SK-N-SH (cell line): ENCODE data around the gene CRTC2. TPM values are rescaled to one million over a fixed set of nuclear protein-coding genes. Genes with fewer than 3 reads are reported as not detected.

Source experiments
- CTCF ChIA-PET: fragments of 300-600, 350-600 bp; formaldehyde crosslinking; extraction: SDS; loops from one replicate; lab custom pipeline; 2021; lab: Yijun Ruan, JAX
- POLR2A ChIA-PET: fragments of 350-600 bp; sonication (Branson Sonifier 250); formaldehyde crosslinking; extraction: SDS; loops from one replicate; lab custom pipeline; 2020; ENCODE audit warnings: antibody characterized with exemption, inconsistent platforms; lab: Yijun Ruan, JAX
- DNase-seq: peaks from one replicate; pipeline ENCODE4 v3.0.0; 2012
- H2AFZ ChIP-seq: fragments of 200-600 bp; sonication (generic); 2 replicates; pipeline ENCODE4 v1.8.1; 2016; ENCODE audit warnings: antibody characterized with exemption, mild to moderate bottlenecking, low read depth
- H3F3A ChIP-seq: fragments of 200-600 bp; sonication (generic); replicated peaks from 2 replicates; pipeline ENCODE3; 2016; ENCODE audit warnings: antibody characterized with exemption, mild to moderate bottlenecking; ENCODE audit not compliant: insufficient read depth
- H3K27ac ChIP-seq, 2 experiments: fragments of 200-500 bp in 1 of 2; fragments of 200-600 bp in 1 of 2; sonication (Bioruptor generic) in 1 of 2; sonication (generic), shearing (Covaris generic) in 1 of 2; 2 replicates each; pipeline versions ENCODE4 v1.5.1 to v1.6.1; 2014 to 2016; ENCODE audit warnings: low read depth in 2 of 2, inconsistent platforms in 1 of 2, low read length in 1 of 2, mild to moderate bottlenecking in 1 of 2, mixed read lengths in 1 of 2
- H3K27me3 ChIP-seq: fragments of 200-600 bp; sonication (generic), shearing (Covaris generic); 2 replicates; pipeline ENCODE4 v1.6.1; 2016; ENCODE audit warnings: mixed run types; ENCODE audit not compliant: insufficient read depth
- H3K36me3 ChIP-seq, 2 experiments: fragments of 200-500 bp in 1 of 2; fragments of 200-600 bp in 1 of 2; sonication (Bioruptor generic) in 1 of 2; sonication (generic) in 1 of 2; replicated peaks in 1 of 2; 2 replicates each; pipeline versions ENCODE3 to v1.5.1; 2014 to 2016; ENCODE audit warnings: low read length in 1 of 2, mild to moderate bottlenecking in 1 of 2; ENCODE audit not compliant: insufficient read depth in 2 of 2, control insufficient read depth in 1 of 2
- H3K4me1 ChIP-seq, 2 experiments: fragments of 200-500 bp in 1 of 2; fragments of 200-600 bp in 1 of 2; sonication (Bioruptor generic) in 1 of 2; sonication (generic), shearing (Covaris generic) in 1 of 2; 2 replicates each; pipeline versions ENCODE4 v1.5.1 to v1.6.1; 2014 to 2016; ENCODE audit warnings: low read depth in 1 of 2, low read length in 1 of 2, mixed run types in 1 of 2; ENCODE audit not compliant: insufficient read depth in 2 of 2, control insufficient read depth in 1 of 2
- H3K4me2 ChIP-seq: fragments of 200-600 bp; sonication (generic), shearing (Covaris generic); 2 replicates; pipeline ENCODE4 v1.6.1; 2017; ENCODE audit warnings: mixed run types
- H3K4me3 ChIP-seq, 2 experiments: fragments of 200-500 bp in 1 of 2; fragments of 200-600 bp in 1 of 2; sonication (Bioruptor generic) in 1 of 2; sonication (generic), shearing (Covaris generic) in 1 of 2; 2 replicates each; pipeline versions ENCODE4 v1.5.1 to v1.8.1; 2014 to 2016; ENCODE audit warnings: low read depth in 2 of 2, inconsistent platforms in 1 of 2, low read length in 1 of 2, mild to moderate bottlenecking in 1 of 2, mixed read lengths in 1 of 2, moderate library complexity in 1 of 2
- H3K79me2 ChIP-seq: fragments of 200-600 bp; sonication (generic); 2 replicates; pipeline ENCODE4 v1.8.1; 2017; ENCODE audit warnings: mild to moderate bottlenecking; ENCODE audit not compliant: insufficient read depth
- H3K9ac ChIP-seq: fragments of 200-600 bp; sonication (generic); 2 replicates; pipeline ENCODE4 v1.6.1; 2017; ENCODE audit warnings: mixed run types
- H3K9me2 ChIP-seq: fragments of 200-600 bp; sonication (generic); 2 replicates; pipeline ENCODE4 v1.6.1; 2017; ENCODE audit warnings: mixed run types
- H3K9me3 ChIP-seq: fragments of 200-600 bp; sonication (generic); 2 replicates; pipeline ENCODE4 v1.6.1; 2017; ENCODE audit warnings: mixed run types, mild to moderate bottlenecking, moderate library complexity
- H4K20me1 ChIP-seq: fragments of 200-600 bp; sonication (generic); 2 replicates; pipeline ENCODE4 v1.6.1; 2017; ENCODE audit warnings: mild to moderate bottlenecking, mixed run types; ENCODE audit not compliant: insufficient read depth
- CHD2 ChIP-seq: fragments of 150-350 bp; IDR thresholded peaks from 2 replicates; pipeline ENCODE4 v1.6.1; 2018; ENCODE audit warnings: low read length; ENCODE audit not compliant: partially characterized antibody
- ELF1 ChIP-seq: IDR thresholded peaks from 2 replicates; pipeline ENCODE4 v1.4.0; 2012
- EP300 ChIP-seq, 2 experiments: IDR thresholded peaks; 2 replicates each; pipeline versions ENCODE4 v1.4.0 to v1.6.1; 2012; ENCODE audit warnings: borderline replicate concordance in 1 of 2, low read depth in 1 of 2, low read length in 1 of 2
- FOXM1 ChIP-seq: IDR thresholded peaks from 2 replicates; pipeline ENCODE4 v1.4.0; 2012; ENCODE audit warnings: low read depth, mild to moderate bottlenecking
- GABPA ChIP-seq: IDR thresholded peaks from 2 replicates; pipeline ENCODE4 v1.4.0; 2012; ENCODE audit warnings: low read depth, mild to moderate bottlenecking
- GATA2 ChIP-seq: sonication (generic); formaldehyde crosslinking; IDR thresholded peaks from 2 replicates; pipeline ENCODE4 v1.5.0; 2020; ENCODE audit warnings: mild to moderate bottlenecking, missing genetic modification reagents
- IRF3 ChIP-seq: fragments of 150-350 bp; IDR thresholded peaks from 2 replicates; pipeline ENCODE4 v1.6.1; 2016; ENCODE audit warnings: mild to moderate bottlenecking, low read depth, low read length
- MAX ChIP-seq: IDR thresholded peaks from 2 replicates; pipeline ENCODE4 v1.4.0; 2012; ENCODE audit warnings: low read depth
- MXI1 ChIP-seq: IDR thresholded peaks from 2 replicates; pipeline ENCODE4 v1.6.1; 2012; ENCODE audit warnings: mild to moderate bottlenecking, low read depth, low read length, improper control_type of control experiment
- NFIC ChIP-seq: IDR thresholded peaks from 2 replicates; pipeline ENCODE4 v1.4.0; 2012; ENCODE audit warnings: borderline replicate concordance
- NRF1 ChIP-seq: IDR thresholded peaks from 2 replicates; pipeline ENCODE4 v1.6.1; 2012; ENCODE audit warnings: low read depth, mild to moderate bottlenecking, low read length
- PBX3 ChIP-seq: IDR thresholded peaks from 2 replicates; pipeline ENCODE4; 2012
- RAD21 ChIP-seq: IDR thresholded peaks from 2 replicates; pipeline ENCODE4 v1.6.1; 2012; ENCODE audit warnings: mild to moderate bottlenecking, low read length
- REST ChIP-seq: IDR thresholded peaks from 2 replicates; pipeline ENCODE4 v1.6.1; 2012; ENCODE audit warnings: mild to moderate bottlenecking, low read depth, low read length, moderate library complexity
- RXRA ChIP-seq: IDR thresholded peaks from 2 replicates; pipeline ENCODE4 v1.4.0; 2012; ENCODE audit warnings: low read depth, mild to moderate bottlenecking, borderline replicate concordance
- SIN3A ChIP-seq: IDR thresholded peaks from 2 replicates; pipeline ENCODE4 v1.6.1; 2012; ENCODE audit warnings: low read depth, mild to moderate bottlenecking, low read length, moderate library complexity, borderline replicate concordance
- TAF1 ChIP-seq: IDR thresholded peaks from 2 replicates; pipeline ENCODE4 v1.6.1; 2012; ENCODE audit warnings: low read depth, mild to moderate bottlenecking, low read length, moderate library complexity, borderline replicate concordance
- TEAD4 ChIP-seq: IDR thresholded peaks from 2 replicates; pipeline ENCODE4 v1.4.0; 2012; ENCODE audit warnings: mild to moderate bottlenecking, borderline replicate concordance; ENCODE audit not compliant: insufficient read depth
- USF2 ChIP-seq: fragments of 150-350 bp; IDR thresholded peaks from 2 replicates; pipeline ENCODE4 v1.6.1; 2017; ENCODE audit warnings: antibody characterized with exemption, low read length, low read depth, borderline replicate concordance
- WGBS: methylation state at CpG from one replicate; pipeline ENCODE4 v1.1.6; 2017; ENCODE audit warnings: low lambda C conversion rate; 5-methylcytosine and 5-hydroxymethylcytosine counted together
- polyA plus RNA-seq, 3 experiments: library from polyadenylated mRNA; depleted of rRNA; stranded (reverse); fragments of >200 nt; gene quantifications; 2 replicates each; pipeline ENCODE4 v1.2.3, GENCODE V29; 2012

CRTC2 gene
- polyA plus RNA-seq, 1 of the 3 experiments (the other 2 are of a cell fraction) = 25.5 TPM

GRCh38 chr1:153944005-153944826 is 14.2 kb downstream of the CRTC2 start (continued):
- TF ChIP-seq USF2 = no peak
- no peak for TF ChIP-seq FOXM1
- TF ChIP-seq, all 33 proteins: peak for 0

GRCh38 chr1:153942766-153943549 is 15.5 kb downstream of the CRTC2 start:
- no peak overlapping the region for H3K4me2 ChIP-seq
- H4K20me1 ChIP-seq = no peaks in the 10 kb centered on the region
- H3K9me3 ChIP-seq = no peaks in the 10 kb centered on the region
- H3K9ac ChIP-seq = no peak overlapping the region
- H3K36me3 ChIP-seq = peaks cover 7 to 50% of the 10 kb centered on the region in 2 experiments
- ChIA-PET POLR2A (interaction anchor here (2.0 kb wide), 1 partner anchor 20 kb away, joined by 6 read pairs; the partner anchor contains the start of gene GATAD2B), CTCF (interaction anchor here (1.1 to 5.1 kb wide), 5 partner anchors 22 to 329 kb away, joined by 3 to 44 read pairs (median 12); partner anchors contain the start of genes CREB3L4, HAX1, RAB13 and SLC39A1)
- no peak for TF ChIP-seq SIN3A
- TF ChIP-seq ELF1 = no peak
- no peak for TF ChIP-seq CHD2
- no peak for TF ChIP-seq TEAD4
- no peak for TF ChIP-seq RAD21
- TF ChIP-seq MAX = no peak
- no peak for TF ChIP-seq PBX3
- TF ChIP-seq NFIC = no peak
- TF ChIP-seq USF2 = no peak
- TF ChIP-seq IRF3 = no peak
- no peak for TF ChIP-seq NRF1
- TF ChIP-seq EP300 (IDR thresholded peaks at IDR 0.05; ENCODE audit: borderline replicate concordance in 1 of 2, low read depth in 1 of 2, low read length in 1 of 2) = no peak
- no peak for TF ChIP-seq GABPA
- TF ChIP-seq GATA2 (CRISPR knock-in tag) = no peak
- TF ChIP-seq TAF1 = no peak
- no peak for TF ChIP-seq MXI1
- TF ChIP-seq RXRA = no peak
- no peak for TF ChIP-seq REST
- H3K27me3 ChIP-seq = no peaks in the 10 kb centered on the region
- peaks cover 3 to 17% of the 10 kb centered on the region in 2 experiments; a peak in 2 of 4 replicates for H3K4me1 ChIP-seq
- no peak overlapping the region for H2AFZ ChIP-seq
- H3F3A ChIP-seq = peaks cover 4% of the 10 kb centered on the region
- no peak overlapping the region for H3K27ac ChIP-seq
- 95% methylated on average over 7 of the region's 11 CpGs for WGBS
- no peak overlapping the region for H3K4me3 ChIP-seq
- DNase-seq = peak; percentile 11
- peaks cover 30% of the 10 kb centered on the region for H3K79me2 ChIP-seq
- H3K9me2 ChIP-seq = no peaks in the 10 kb centered on the region
